Sigmoid colon (tissue), 7 donors: ENCODE results near the gene RCOR1. TPM values are rescaled to one million over a fixed set of nuclear protein-coding genes. Genes with fewer than 3 reads are reported as not detected.

Source experiments
- DNase-seq: peaks from one replicate; pipeline ENCODE4 v3.0.0-alpha.2; 2019
- H3K27ac ChIP-seq, 4 donors: fragments of 200-600 bp; sonication (generic); one replicate each; pipeline ENCODE4 v1.5.1; 2016 to 2019; ENCODE audit warnings: mild to moderate bottlenecking in 1 of 4
- H3K27me3 ChIP-seq, 3 donors: fragments of 200-600 bp; sonication (generic); one replicate each; pipeline ENCODE4 v1.5.1; 2019; ENCODE audit warnings: mild to moderate bottlenecking in 1 of 3
- H3K36me3 ChIP-seq, 4 donors: fragments of 200-600 bp; sonication (generic); one replicate each; pipeline ENCODE4 v1.5.1; 2016 to 2019
- H3K4me1 ChIP-seq, 4 donors: fragments of 200-600 bp; sonication (generic); one replicate each; pipeline ENCODE4 v1.5.1; 2017 to 2019
- H3K4me3 ChIP-seq, 4 donors: fragments of 200-600 bp; sonication (generic); one replicate each; pipeline ENCODE4 v1.5.1; 2017 to 2019; ENCODE audit warnings: mild to moderate bottlenecking in 2 of 4, moderate library complexity in 1 of 4
- H3K9me3 ChIP-seq, 4 donors: fragments of 200-600 bp in 3 of 4; sonication (generic) in 3 of 4; one replicate each; pipeline versions ENCODE4 v1.5.1 to v1.6.1; 2013 to 2019
- CTCF ChIP-seq, 4 experiments: fragments of 450-650 bp in 3 of 4; fragments of 200-600 bp in 1 of 4; IDR thresholded peaks; one replicate each; pipeline ENCODE4 v1.5.1; 2016 to 2019; ENCODE audit warnings: antibody characterized with exemption in 4 of 4, mild to moderate bottlenecking in 3 of 4, moderate library complexity in 2 of 4
- EP300 ChIP-seq, 4 donors: sonication (generic); formaldehyde crosslinking; IDR thresholded peaks; one replicate each; pipeline ENCODE4 v1.6.1; 2017; ENCODE audit warnings: antibody characterized with exemption in 4 of 4
- POLR2A ChIP-seq, 2 donors: fragments of 450-650 bp; IDR thresholded peaks; one replicate each; pipeline ENCODE4 v1.6.1; 2016; ENCODE audit warnings: antibody characterized with exemption in 2 of 2, mild to moderate bottlenecking in 2 of 2, moderate library complexity in 2 of 2
- POLR2AphosphoS5 ChIP-seq, 4 donors: sonication (generic); formaldehyde crosslinking; IDR thresholded peaks; one replicate each; pipeline ENCODE4 v1.6.1; 2017; ENCODE audit warnings: antibody characterized with exemption in 4 of 4
- WGBS, 2 donors: extraction: QIAGEN DNeasy Blood & Tissue Kit; methylation state at CpG; one replicate each; pipeline ENCODE4 v1.1.7; 2013; 5-methylcytosine and 5-hydroxymethylcytosine counted together
- intact Hi-C: fragments of 100-400 bp; cut with DNase I; formaldehyde crosslinking; loops from one replicate; pipeline ENCODE4 v1.15.1; 2023
- polyA plus RNA-seq, 3 donors: library from polyadenylated mRNA; stranded (reverse); fragments of 200-250 nt; gene quantifications; one replicate each; pipeline ENCODE4 v1.2.3, GENCODE V29; 2013
- total RNA-seq, 4 donors: library from RNA; depleted of rRNA; stranded (reverse); fragments of >200 nt; gene quantifications; one replicate each; pipeline ENCODE4 v1.1.0, GENCODE V29; 2016
- donor health status: healthy with polysubstance abuse.
- donor health status: Bipolar disorder and iron deficiency.
- donor health status: healthy.

RCOR1 gene
- total and polyA plus RNA-seq, 7 donors, result 7.2 to 12.5 (median 11.8) TPM

GRCh38 chr14:102590667-102591099 lies 1.8 kb upstream of the RCOR1 start:
- H3K4me3 ChIP-seq, result no peak overlapping the region
- H3K4me1 ChIP-seq, result peaks cover 0 to 32% (median 29%) of the 10 kb centered on the region in 4 donors
- H3K9me3 ChIP-seq, result no peaks in the 10 kb centered on the region
- no peaks in the 10 kb centered on the region for H3K36me3 ChIP-seq
- 43 to 73% methylated on average over 13 of the region's 13 CpGs for WGBS, 2 donors
- no peak for TF ChIP-seq POLR2AphosphoS5 (IDR thresholded peaks at IDR 0.05)
- peak in 2 of 4 experiments; percentile 40 to 42 for TF ChIP-seq CTCF (IDR thresholded peaks at IDR 0.05)
- DNase-seq, result no peak
- peak overlapping the region; percentile 88 to 99 (median 98) for H3K27ac ChIP-seq
- H3K27me3 ChIP-seq, result no peaks in the 10 kb centered on the region
- intact Hi-C loops, result loop anchor here (5.0 to 10.0 kb wide), 2 partner anchors 156 to 503 kb away; partner anchors contain the start of gene HSP90AA1

GRCh38 chr14:102591372-102591943 lies 991 bp upstream of the RCOR1 start:
- WGBS, 2 donors, result 0 to 1% methylated on average over 37 of the region's 37 CpGs
- intact Hi-C loops, result loop anchor here (5.0 to 10.0 kb wide), 2 partner anchors 157 to 504 kb away; partner anchors contain the start of gene HSP90AA1

GRCh38 chr14:102592763-102593060 lies 263 bp downstream of the RCOR1 start:
- Histone ChIP-seq H3K9me3 (no peaks in the 10 kb centered on the region), H3K27me3 (no peaks in the 10 kb centered on the region), H3K27ac (peak overlapping the region; percentile 88 to 99 (median 98)), H3K4me1 (peaks cover 0 to 32% (median 29%) of the 10 kb centered on the region in 4 donors), H3K4me3 (peak overlapping the region; percentile 50 to 91 (median 74)), H3K36me3 (no peaks in the 10 kb centered on the region)
- intact Hi-C loops, result loop anchor here (2.0 to 10.0 kb wide), 3 partner anchors 68 to 505 kb away; partner anchors contain the start of gene HSP90AA1
- 1% methylated on average over 49 of the region's 49 CpGs for WGBS, 2 donors
- no peak for DNase-seq
- TF ChIP-seq EP300 (IDR thresholded peaks at IDR 0.05), result no peak

More at GRCh38 chr14:102591372-102591943, 991 bp upstream of the RCOR1 start:
- Histone ChIP-seq H3K36me3 (no peaks in the 10 kb centered on the region), H3K4me3 (peak overlapping the region; percentile 67 to 92 (median 86)), H3K27ac (peak overlapping the region; percentile 88 to 99 (median 98)), H3K4me1 (peaks cover 0 to 32% (median 29%) of the 10 kb centered on the region in 4 donors), H3K27me3 (no peaks in the 10 kb centered on the region), H3K9me3 (no peaks in the 10 kb centered on the region)
- peak; percentile 82 for DNase-seq
- TF ChIP-seq CTCF (IDR thresholded peaks at IDR 0.05) (no peak), EP300 (IDR thresholded peaks at IDR 0.05) (no peak), POLR2AphosphoS5 (IDR thresholded peaks at IDR 0.05) (peak in 2 of 4 donors; percentile 25 to 53)

- TF ChIP-seq POLR2AphosphoS5 (IDR thresholded peaks at IDR 0.05) (peak in 1 of 4 donors; percentile 18), CTCF (IDR thresholded peaks at IDR 0.05) (peak in 3 of 4 experiments; percentile 40 to 63 (median 55)), POLR2A (IDR thresholded peaks at IDR 0.05) (no peak)
- Histone ChIP-seq H3K36me3 (no peaks in the 10 kb centered on the region), H3K27ac (peak overlapping the region; percentile 88 to 99 (median 98)), H3K27me3 (no peaks in the 10 kb centered on the region), H3K9me3 (no peaks in the 10 kb centered on the region), H3K4me1 (peaks cover 0 to 32% (median 29%) of the 10 kb centered on the region in 4 donors), H3K4me3 (peak overlapping the region; percentile 50 to 91 (median 74))
- intact Hi-C loops, result loop anchor here (2.0 to 10.0 kb wide), 3 partner anchors 68 to 506 kb away; partner anchors contain the start of gene HSP90AA1
- peak; percentile 82 for DNase-seq
- 0% methylated on average over 75 of the region's 75 CpGs for WGBS, 2 donors
Observed at GRCh38 chr14:102593061-102593824, 794 bp downstream of the RCOR1 start.

DNA sequence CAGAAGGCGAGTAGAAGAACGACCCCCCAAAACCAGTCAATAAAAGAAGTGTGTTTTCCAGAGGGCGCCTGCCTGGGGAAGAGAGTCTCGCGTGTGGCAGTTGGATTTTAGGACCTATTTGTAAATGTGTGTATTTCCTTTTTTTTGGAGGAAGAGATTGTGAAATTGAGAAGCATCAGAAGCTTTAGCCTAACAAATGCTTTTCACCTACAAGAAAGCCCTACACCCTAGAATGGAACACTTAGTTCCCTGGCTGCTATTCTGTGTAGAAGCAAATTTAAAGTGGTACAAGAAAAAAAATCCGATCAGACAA lies 1.3 kb downstream of the RCOR1 start:
- Histone ChIP-seq H3K27me3 (no peaks in the 10 kb centered on the region), H3K4me3 (peak overlapping the region; percentile 50 to 91 (median 74)), H3K27ac (peak overlapping the region; percentile 88 to 99 (median 98)), H3K9me3 (no peaks in the 10 kb centered on the region), H3K36me3 (no peaks in the 10 kb centered on the region), H3K4me1 (peaks cover 0 to 32% (median 29%) of the 10 kb centered on the region in 4 donors)
- DNase-seq, result no peak
- WGBS, 2 donors, result 1 to 2% methylated on average over 6 of the region's 6 CpGs
- intact Hi-C loops, result loop anchor here (2.0 to 10.0 kb wide), 3 partner anchors 69 to 506 kb away; partner anchors contain the start of gene HSP90AA1
- no peak for TF ChIP-seq CTCF (IDR thresholded peaks at IDR 0.05)
- TF ChIP-seq EP300 (IDR thresholded peaks at IDR 0.05), result no peak
- TF ChIP-seq POLR2A (IDR thresholded peaks at IDR 0.05), result no peak
- TF ChIP-seq POLR2AphosphoS5 (IDR thresholded peaks at IDR 0.05), result no peak
